ENCODE results near the gene DERA. TPM values are rescaled to one million over a fixed set of nuclear protein-coding genes. Genes with fewer than 3 reads are reported as not detected.
A peak's percentile ranks its signal among the peaks of the same experiment; 100 is the strongest.
"Not testable (repeated sequence)": the region's sequence is repeated elsewhere in the genome, so short reads cannot be mapped to it uniquely, and the experiment has no call there.

Gene DERA
- total and polyA plus RNA-seq, 5 donors = 14.8 to 17.4 (median 16.2) TPM

DNA sequence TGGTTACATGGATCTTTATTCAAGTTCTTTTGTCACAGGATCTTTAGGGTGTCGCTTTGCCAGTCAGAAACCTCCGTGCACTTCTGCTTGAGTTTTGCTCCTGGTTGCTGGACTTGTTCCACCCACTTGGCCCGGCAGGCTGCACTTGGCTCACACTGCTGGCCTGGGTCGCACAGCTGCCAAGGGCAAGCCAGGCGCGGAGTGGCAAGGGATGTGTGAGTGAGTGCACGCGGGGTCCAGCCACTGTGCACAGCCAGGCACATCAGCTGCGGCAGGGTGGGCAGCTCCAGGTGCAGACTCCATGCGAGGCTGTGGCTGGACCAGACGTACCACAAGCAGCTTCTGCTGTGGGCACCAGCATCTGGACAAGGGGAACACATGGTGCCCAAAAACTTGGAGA, 76.6 kb downstream of the DERA start:
- Histone ChIP-seq H3K27me3 (ENCODE audit: control insufficient read depth, insufficient read depth) (no peaks in the 10 kb centered on the region), H3K27ac (ENCODE audit: low read length) (no peak overlapping the region), H3K4me1 (ENCODE audit: control insufficient read depth, insufficient read depth, low read length) (peaks cover 2% of the 10 kb centered on the region), H3K9me3 (ENCODE audit: control insufficient read depth, low read length) (no peaks in the 10 kb centered on the region), H3K4me3 (ENCODE audit: low read length) (no peak overlapping the region)
- peak; percentile 88 to 92 for ATAC-seq
- 70% methylated on average over 11 of the region's 11 CpGs for WGBS
- peak; percentile 42 to 80 (median 78) for DNase-seq
- intact Hi-C loops (cut with DNase I) = no loop called here

DNA sequence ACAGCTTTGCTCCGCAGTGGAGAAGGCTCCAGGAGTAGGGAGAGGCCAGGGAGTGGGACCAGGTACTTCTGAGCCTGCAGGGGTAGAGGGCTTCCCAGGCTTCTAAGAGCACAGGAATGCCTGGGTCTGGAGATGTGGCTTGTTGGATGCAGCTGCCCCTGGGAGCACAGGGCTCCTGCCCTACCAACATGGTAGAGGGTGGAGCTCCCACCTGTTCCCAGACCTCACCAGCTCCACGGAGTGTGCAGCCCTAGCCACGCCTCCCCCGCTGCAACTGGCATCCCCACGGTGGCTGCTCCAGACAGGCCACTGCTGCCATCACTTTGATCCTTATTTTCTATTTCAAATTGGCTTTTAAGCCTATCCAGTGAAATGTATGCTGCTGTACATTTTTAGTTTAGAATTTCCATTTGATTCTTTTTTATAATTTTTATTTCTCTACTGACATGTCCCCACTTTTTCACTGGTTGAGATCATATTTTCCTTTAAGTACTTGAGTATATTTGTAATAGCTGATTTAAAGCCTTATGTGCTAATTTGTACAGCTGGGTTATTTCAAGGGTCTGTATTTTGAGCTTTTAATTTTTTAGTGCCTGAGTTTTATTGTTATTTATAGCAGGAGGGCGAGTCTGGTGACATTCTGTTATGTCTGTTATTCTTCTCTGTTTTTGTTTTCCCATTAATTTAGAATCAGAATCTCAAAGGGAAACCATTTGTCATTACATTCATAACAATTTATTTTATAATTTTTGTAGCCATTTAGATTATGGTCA, 78.0 kb downstream of the DERA start:
- WGBS = 96% methylated on average over 6 of the region's 6 CpGs
- H3K27me3 ChIP-seq (ENCODE audit: control insufficient read depth, insufficient read depth) = no peaks in the 10 kb centered on the region
- no peaks in the 10 kb centered on the region for H3K4me1 ChIP-seq (ENCODE audit: control insufficient read depth, insufficient read depth, low read length)
- H3K4me3 ChIP-seq (ENCODE audit: low read length) = no peak overlapping the region
- ATAC-seq = no peak
- intact Hi-C loops (cut with DNase I) = no loop called here
- no peak overlapping the region for H3K27ac ChIP-seq (ENCODE audit: low read length)
- H3K9me3 ChIP-seq (ENCODE audit: control insufficient read depth, low read length) = no peaks in the 10 kb centered on the region
- no peak for DNase-seq

DNA sequence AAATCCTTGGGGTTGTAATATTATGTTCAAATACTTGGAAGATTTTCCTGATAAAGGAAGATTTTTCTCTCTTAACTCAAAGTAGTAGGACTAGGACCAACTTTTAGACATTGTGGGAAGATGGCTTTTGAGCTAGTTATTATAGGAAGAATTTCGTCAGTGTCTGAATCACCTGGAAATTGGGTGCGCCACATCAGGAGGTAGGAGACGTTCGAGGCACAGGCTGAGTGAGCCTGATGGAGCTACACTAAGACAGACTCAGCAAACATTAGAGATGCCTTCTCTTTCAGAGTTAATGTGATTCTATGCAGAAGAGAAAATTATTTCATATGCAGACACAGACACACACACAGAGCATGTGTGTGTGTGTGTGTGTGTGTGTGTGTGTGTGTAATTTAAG, 84.7 kb downstream of the DERA start:
- no peaks in the 10 kb centered on the region for H3K27me3 ChIP-seq (ENCODE audit: control insufficient read depth, insufficient read depth)
- DNase-seq (no peak), ATAC-seq (no peak)
- WGBS = 95% methylated on average over 4 of the region's 4 CpGs
- H3K4me1 ChIP-seq (ENCODE audit: control insufficient read depth, insufficient read depth, low read length) = peaks cover 2% of the 10 kb centered on the region
- no peak overlapping the region for H3K27ac ChIP-seq (ENCODE audit: low read length)
- H3K4me3 ChIP-seq (ENCODE audit: low read length) = no peak overlapping the region
- intact Hi-C loops (cut with DNase I) = no loop called here
- no peaks in the 10 kb centered on the region for H3K9me3 ChIP-seq (ENCODE audit: control insufficient read depth, low read length)

DNA sequence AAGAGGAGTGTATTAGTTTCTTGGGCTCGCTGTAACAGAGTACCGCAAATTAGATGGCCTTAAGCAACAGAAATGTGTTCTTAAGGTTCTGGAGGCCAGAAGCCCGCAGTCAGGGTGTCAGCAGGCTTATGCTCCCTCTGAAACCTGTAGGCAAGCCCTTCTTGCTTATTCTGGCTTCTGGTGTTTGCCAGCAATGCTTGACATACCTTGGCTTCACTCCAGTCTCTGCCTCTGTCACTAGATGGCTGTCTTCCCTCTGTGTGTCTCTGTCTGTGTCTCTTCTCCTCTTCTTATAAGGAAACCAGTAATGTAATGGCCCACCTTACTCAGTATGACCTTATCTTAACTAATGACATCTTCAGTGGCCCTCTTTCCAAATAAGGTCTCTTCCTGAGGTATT, 85.1 kb downstream of the DERA start:
- Histone ChIP-seq H3K4me3 (ENCODE audit: low read length) (no peak overlapping the region), H3K4me1 (ENCODE audit: control insufficient read depth, insufficient read depth, low read length) (peaks cover 2% of the 10 kb centered on the region), H3K27me3 (ENCODE audit: control insufficient read depth, insufficient read depth) (no peaks in the 10 kb centered on the region), H3K9me3 (ENCODE audit: control insufficient read depth, low read length) (no peaks in the 10 kb centered on the region), H3K27ac (ENCODE audit: low read length) (no peak overlapping the region)
- WGBS = 56% methylated on average over 3 of the region's 3 CpGs
- intact Hi-C loops (cut with DNase I) = no loop called here
- ATAC-seq (peak; percentile 88 to 92), DNase-seq (peak in 1 of 3 donors; percentile 28)

DNA sequence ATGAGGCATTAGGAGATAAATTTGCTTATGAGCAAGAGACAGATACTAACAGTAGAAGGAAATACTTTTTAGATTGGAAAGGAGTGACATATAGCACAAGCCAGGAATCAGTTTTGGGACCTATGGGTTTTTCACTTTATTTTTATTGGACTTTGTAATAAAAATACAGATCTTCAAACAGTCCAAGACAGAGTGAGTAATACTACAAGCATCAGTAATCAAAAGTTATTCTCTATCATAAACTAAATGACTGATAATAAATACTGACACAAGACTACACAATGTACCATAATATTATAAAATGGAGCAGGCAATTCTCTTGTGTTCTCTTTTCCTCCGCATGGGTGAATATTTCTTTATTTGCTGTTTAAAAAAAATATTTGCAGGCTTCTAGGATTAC, 85.8 kb downstream of the DERA start:
- intact Hi-C loops (cut with DNase I) = no loop called here
- peaks cover 2% of the 10 kb centered on the region for H3K4me1 ChIP-seq (ENCODE audit: control insufficient read depth, insufficient read depth, low read length)
- no peaks in the 10 kb centered on the region for H3K9me3 ChIP-seq (ENCODE audit: control insufficient read depth, low read length)
- ATAC-seq = no peak
- no peaks in the 10 kb centered on the region for H3K27me3 ChIP-seq (ENCODE audit: control insufficient read depth, insufficient read depth)
- H3K27ac ChIP-seq (ENCODE audit: low read length) = no peak overlapping the region
- DNase-seq = no peak
- H3K4me3 ChIP-seq (ENCODE audit: low read length) = no peak overlapping the region
- WGBS = 81% methylated on average over 1 of the region's 1 CpG

DNA sequence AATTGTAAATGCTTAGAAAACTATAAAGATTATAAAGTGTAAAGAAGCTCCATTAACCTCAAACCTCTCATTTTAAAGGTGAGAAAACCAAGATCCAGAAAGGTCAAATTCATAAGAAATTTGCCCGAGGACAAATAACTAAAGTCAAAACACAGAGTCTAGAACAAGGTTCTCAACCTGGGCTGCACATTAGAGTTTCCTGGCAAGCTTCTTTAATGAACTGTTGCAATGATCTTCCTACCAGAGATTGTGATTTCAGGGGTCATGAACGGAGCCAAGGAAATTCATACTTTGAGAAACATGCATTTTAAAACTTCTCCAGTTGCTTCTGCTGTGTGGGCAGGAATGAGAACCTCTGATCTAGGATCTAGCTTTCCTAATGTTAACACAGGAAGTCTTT, 86.8 kb downstream of the DERA start:
- intact Hi-C loops (cut with DNase I) = no loop called here
- 91% methylated on average over 2 of the region's 2 CpGs for WGBS
- Histone ChIP-seq H3K4me3 (ENCODE audit: low read length) (no peak overlapping the region), H3K9me3 (ENCODE audit: control insufficient read depth, low read length) (no peaks in the 10 kb centered on the region), H3K27ac (ENCODE audit: low read length) (no peak overlapping the region), H3K4me1 (ENCODE audit: control insufficient read depth, insufficient read depth, low read length) (peaks cover 2% of the 10 kb centered on the region), H3K27me3 (ENCODE audit: control insufficient read depth, insufficient read depth) (no peaks in the 10 kb centered on the region)
- DNase-seq (no peak), ATAC-seq (no peak)

DNA sequence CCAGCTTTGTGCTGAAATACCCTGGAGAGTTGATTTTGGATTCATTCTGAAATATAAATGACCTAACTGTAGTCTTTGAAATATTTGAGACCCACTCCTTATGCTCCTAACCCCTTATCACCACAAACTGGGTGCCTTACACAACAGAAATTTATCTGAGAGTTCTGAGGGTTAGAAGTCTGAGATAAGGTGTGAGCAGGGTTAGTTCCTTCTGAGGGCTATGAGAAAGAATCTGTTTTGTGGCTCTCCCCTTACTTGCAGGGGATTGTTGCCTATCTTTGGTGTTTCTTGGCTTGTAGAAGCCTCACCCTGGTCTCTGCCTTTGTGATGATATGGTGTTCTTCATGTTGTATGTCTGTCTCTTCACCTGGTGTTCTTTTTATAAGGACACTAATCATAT, 91.7 kb downstream of the DERA start:
- no peak overlapping the region for H3K27ac ChIP-seq (ENCODE audit: low read length)
- H3K27me3 ChIP-seq (ENCODE audit: control insufficient read depth, insufficient read depth) = no peaks in the 10 kb centered on the region
- H3K4me3 ChIP-seq (ENCODE audit: low read length) = no peak overlapping the region
- DNase-seq (no peak), ATAC-seq (no peak)
- H3K4me1 ChIP-seq (ENCODE audit: control insufficient read depth, insufficient read depth, low read length) = no peaks in the 10 kb centered on the region
- H3K9me3 ChIP-seq (ENCODE audit: control insufficient read depth, low read length) = no peaks in the 10 kb centered on the region
- intact Hi-C loops (cut with DNase I) = no loop called here

DNA sequence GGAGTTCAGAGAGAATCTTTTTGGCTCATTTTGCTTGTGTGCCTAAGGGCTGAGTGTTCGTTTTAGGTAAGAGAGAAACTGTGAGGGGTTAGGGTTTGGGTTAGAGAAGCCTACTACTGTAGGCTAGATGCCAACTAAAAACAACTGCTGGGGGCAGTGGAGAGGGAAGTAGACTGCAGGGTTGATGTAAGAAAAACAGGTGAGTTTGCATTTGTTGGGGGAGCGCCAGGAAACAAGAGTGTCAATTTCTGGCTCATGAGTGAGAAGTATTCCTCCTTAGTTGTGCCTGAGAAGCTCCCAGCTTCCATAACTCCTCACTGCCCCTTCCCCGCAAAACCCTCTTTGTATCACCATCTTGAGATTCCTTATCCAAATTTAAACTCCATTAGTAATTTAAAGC, 92.3 kb downstream of the DERA start:
- no peak for DNase-seq
- no peak overlapping the region for H3K4me3 ChIP-seq (ENCODE audit: low read length)
- no peak for ATAC-seq
- no peaks in the 10 kb centered on the region for H3K27me3 ChIP-seq (ENCODE audit: control insufficient read depth, insufficient read depth)
- H3K27ac ChIP-seq (ENCODE audit: low read length) = no peak overlapping the region
- intact Hi-C loops (cut with DNase I) = no loop called here
- 99% methylated on average over 3 of the region's 3 CpGs for WGBS
- H3K9me3 ChIP-seq (ENCODE audit: control insufficient read depth, low read length) = no peaks in the 10 kb centered on the region
- no peaks in the 10 kb centered on the region for H3K4me1 ChIP-seq (ENCODE audit: control insufficient read depth, insufficient read depth, low read length)

DNA sequence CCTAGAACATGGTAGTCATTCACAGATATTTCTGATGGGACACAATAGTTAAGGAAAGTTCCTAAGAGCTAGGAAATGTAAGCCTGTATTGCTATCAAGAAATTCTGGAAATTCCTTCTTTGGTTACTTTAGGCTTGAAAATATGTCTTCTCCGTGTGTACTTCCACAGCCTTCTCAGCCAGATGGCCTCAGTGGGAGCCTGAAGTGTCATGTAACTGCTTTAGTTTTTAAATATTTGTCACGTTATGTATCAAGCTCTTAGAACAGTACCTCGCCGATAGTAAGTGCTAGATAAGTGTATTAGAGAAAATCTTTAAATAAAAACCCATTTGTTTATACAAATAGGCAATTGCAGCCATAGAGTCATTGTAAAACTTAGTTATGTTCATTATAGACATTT, 95.6 kb downstream of the DERA start:
- 93% methylated on average over 4 of the region's 4 CpGs for WGBS
- H3K27ac ChIP-seq (ENCODE audit: low read length) = no peak overlapping the region
- no peak for DNase-seq
- intact Hi-C loops (cut with DNase I) = no loop called here
- H3K4me3 ChIP-seq (ENCODE audit: low read length) = no peak overlapping the region
- no peaks in the 10 kb centered on the region for H3K27me3 ChIP-seq (ENCODE audit: control insufficient read depth, insufficient read depth)
- ATAC-seq = no peak
- H3K4me1 ChIP-seq (ENCODE audit: control insufficient read depth, insufficient read depth, low read length) = no peaks in the 10 kb centered on the region
- H3K9me3 ChIP-seq (ENCODE audit: control insufficient read depth, low read length) = no peaks in the 10 kb centered on the region

DNA sequence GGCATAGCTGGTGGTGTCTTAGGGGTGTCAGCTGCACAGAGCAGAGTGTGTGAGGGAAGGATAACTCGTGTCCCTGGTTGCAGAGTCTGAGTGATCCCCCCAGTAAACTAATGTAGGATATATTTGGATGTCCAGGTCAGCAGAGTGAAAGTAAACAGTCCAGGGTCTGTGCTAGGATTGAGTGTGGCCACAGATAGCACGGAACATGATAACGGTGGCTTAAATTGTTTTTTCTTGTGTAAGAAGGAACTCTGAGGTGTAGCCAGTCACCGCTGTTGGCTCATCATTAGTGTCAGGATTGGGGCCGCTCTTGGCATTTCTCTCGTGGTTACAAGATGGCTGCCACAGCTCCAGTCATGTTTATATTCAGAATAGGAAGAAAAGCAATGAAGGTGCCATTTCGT, 97.3 kb downstream of the DERA start:
- Histone ChIP-seq H3K4me1 (ENCODE audit: control insufficient read depth, insufficient read depth, low read length) (no peaks in the 10 kb centered on the region), H3K4me3 (ENCODE audit: low read length) (no peak overlapping the region), H3K27me3 (ENCODE audit: control insufficient read depth, insufficient read depth) (no peaks in the 10 kb centered on the region), H3K9me3 (ENCODE audit: control insufficient read depth, low read length) (no peaks in the 10 kb centered on the region), H3K27ac (ENCODE audit: low read length) (no peak overlapping the region)
- no peak for DNase-seq
- 91% methylated on average over 7 of the region's 7 CpGs for WGBS
- no peak for ATAC-seq
- intact Hi-C loops (cut with DNase I) = no loop called here

DNA sequence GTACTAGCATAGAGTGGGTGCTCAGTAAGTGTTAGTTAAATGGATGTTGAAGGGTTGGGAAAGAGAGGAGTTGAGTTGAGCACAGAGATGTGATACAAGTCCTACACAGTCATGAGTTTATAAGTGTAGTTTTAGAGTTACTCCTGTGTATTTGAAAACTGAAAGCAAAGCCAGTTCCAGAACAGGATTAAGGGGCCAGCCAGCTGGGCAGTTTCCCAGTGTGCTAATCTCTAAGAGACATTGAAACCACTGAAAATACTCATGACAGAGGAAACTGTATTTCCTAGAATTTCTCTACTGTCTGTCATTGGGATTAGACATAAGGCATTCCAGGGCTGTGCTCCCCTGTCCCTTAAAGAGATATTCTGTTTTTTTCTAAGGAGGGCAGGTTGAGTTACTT, 101.0 kb downstream of the DERA start:
- peak; percentile 85 to 95 for ATAC-seq
- Histone ChIP-seq H3K9me3 (ENCODE audit: control insufficient read depth, low read length) (peaks cover 3% of the 10 kb centered on the region), H3K4me3 (ENCODE audit: low read length) (no peak overlapping the region)

DNA sequence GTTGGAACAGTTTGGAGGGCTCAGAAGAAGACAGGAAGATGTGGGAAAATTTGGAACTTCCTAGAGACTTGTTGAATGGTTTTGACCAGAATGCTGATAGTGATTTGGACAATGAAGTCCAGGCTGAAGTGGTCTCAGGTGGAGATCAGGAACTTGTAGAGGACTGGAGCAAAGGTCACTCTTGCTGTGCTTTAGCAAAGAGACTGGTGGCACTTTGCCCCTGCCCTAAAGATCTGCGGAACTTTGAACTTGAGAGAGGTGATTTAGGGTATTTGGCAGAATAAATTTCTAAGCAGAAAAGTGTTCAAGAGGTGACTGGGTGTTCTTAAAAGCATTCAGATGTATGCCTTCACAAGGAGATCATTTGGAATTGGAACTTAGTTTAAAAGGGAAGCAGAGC, 102.6 kb downstream of the DERA start:
- H3K4me1 ChIP-seq (ENCODE audit: control insufficient read depth, insufficient read depth, low read length); H3K27me3 ChIP-seq (ENCODE audit: control insufficient read depth, insufficient read depth); H3K27ac ChIP-seq (ENCODE audit: low read length); H3K9me3 ChIP-seq (ENCODE audit: control insufficient read depth, low read length); DNase-seq; ATAC-seq; intact Hi-C loops (cut with DNase I); H3K4me3 ChIP-seq (ENCODE audit: low read length): not testable (repeated sequence)
- 100% methylated on average over 1 of the region's 1 CpG for WGBS

More for the DNA sequence above, 101.0 kb downstream of the DERA start:
- intact Hi-C loops (cut with DNase I) = no loop called here
- DNase-seq = peak; percentile 63 to 92 (median 82)
- Histone ChIP-seq H3K27ac (ENCODE audit: low read length) (no peak overlapping the region), H3K27me3 (ENCODE audit: control insufficient read depth, insufficient read depth) (no peaks in the 10 kb centered on the region), H3K4me1 (ENCODE audit: control insufficient read depth, insufficient read depth, low read length) (no peaks in the 10 kb centered on the region)

All from right cardiac atrium (tissue), 5 donors.